C4-2B (cell line): ENCODE data around the gene LRCH1.

Source experiments
- ZFX ChIP-seq: fragments of 450-650 bp; IDR thresholded peaks from 2 replicates; pipeline ENCODE4 v1.6.1; 2017
- TF ChIP-seq, protein P1 (sequence below): fragments of 450-650 bp; conservative IDR thresholded peaks from 2 replicates; pipeline ENCODE4 v1.5.1; 2017; ENCODE audit warnings: mild to moderate bottlenecking

- TF ChIP-seq, protein P1, sequence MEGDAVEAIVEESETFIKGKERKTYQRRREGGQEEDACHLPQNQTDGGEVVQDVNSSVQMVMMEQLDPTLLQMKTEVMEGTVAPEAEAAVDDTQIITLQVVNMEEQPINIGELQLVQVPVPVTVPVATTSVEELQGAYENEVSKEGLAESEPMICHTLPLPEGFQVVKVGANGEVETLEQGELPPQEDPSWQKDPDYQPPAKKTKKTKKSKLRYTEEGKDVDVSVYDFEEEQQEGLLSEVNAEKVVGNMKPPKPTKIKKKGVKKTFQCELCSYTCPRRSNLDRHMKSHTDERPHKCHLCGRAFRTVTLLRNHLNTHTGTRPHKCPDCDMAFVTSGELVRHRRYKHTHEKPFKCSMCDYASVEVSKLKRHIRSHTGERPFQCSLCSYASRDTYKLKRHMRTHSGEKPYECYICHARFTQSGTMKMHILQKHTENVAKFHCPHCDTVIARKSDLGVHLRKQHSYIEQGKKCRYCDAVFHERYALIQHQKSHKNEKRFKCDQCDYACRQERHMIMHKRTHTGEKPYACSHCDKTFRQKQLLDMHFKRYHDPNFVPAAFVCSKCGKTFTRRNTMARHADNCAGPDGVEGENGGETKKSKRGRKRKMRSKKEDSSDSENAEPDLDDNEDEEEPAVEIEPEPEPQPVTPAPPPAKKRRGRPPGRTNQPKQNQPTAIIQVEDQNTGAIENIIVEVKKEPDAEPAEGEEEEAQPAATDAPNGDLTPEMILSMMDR = no peak
- TF ChIP-seq ZFX = no peak
Observed at GRCh38 chr13:46632176-46632575, 79.2 kb downstream of the LRCH1 start.
